SK-MEL-5 (cell line): ENCODE results near the gene PSMB2. TPM values are rescaled to one million over a fixed set of nuclear protein-coding genes. Genes with fewer than 3 reads are reported as not detected.
"Not testable (repeated sequence)": the region's sequence is repeated elsewhere in the genome, so short reads cannot be mapped to it uniquely, and the experiment has no call there.

ENCODE experiments used
- DNase-seq: peaks from one replicate; pipeline ENCODE4 v3.0.0-alpha.2; 2016; ENCODE audit warnings: low read depth, low spot score
- in situ Hi-C: cut with HindIII; loops from 2 replicates; pipeline ENCODE4 v1.10.0; 2016; ENCODE audit warnings: low sequenced_read_pairs, high pct_unique_total_duplicates, low pct_unique_long_range_greater_than_20kb
- total RNA-seq: library from RNA; depleted of rRNA; stranded (reverse); fragments of >200 nt; shearing (Covaris generic); gene quantifications from 2 replicates; pipeline ENCODE4 v1.2.3, GENCODE V29; 2014

The PSMB2 gene
- total RNA-seq, 1 experiment from 2014 or later, result 28.3 TPM

GRCh38 chr1:35585805-35586204, 55.5 kb downstream of the PSMB2 start:
- DNase-seq, in situ Hi-C loops: not testable (repeated sequence)

GRCh38 chr1:35585281-35585680, 56.0 kb downstream of the PSMB2 start:
- no peak for DNase-seq
- in situ Hi-C loops, result no loop called here

GRCh38 chr1:35581621-35582020, 59.7 kb downstream of the PSMB2 start:
- in situ Hi-C loops, DNase-seq: not testable (repeated sequence)

- in situ Hi-C loops, result no loop called here
- DNase-seq, result no peak
Measured at GRCh38 chr1:35580949-35581388, 60.4 kb downstream of the PSMB2 start.

- DNase-seq, result no peak
- in situ Hi-C loops, result no loop called here
Measured at GRCh38 chr1:35577071-35577998, 64.0 kb downstream of the PSMB2 start.

- in situ Hi-C loops, DNase-seq: not testable (repeated sequence)
Measured at GRCh38 chr1:35576766-35577070, 64.6 kb downstream of the PSMB2 start.

GRCh38 chr1:35576061-35576765, 65.1 kb downstream of the PSMB2 start:
- DNase-seq, result no peak
- in situ Hi-C loops, result no loop called here

- in situ Hi-C loops, result no loop called here
- DNase-seq, result no peak
Measured at GRCh38 chr1:35575416-35575958, 65.8 kb downstream of the PSMB2 start.

- in situ Hi-C loops, result no loop called here
- no peak for DNase-seq
Measured at GRCh38 chr1:35574655-35575415, 66.5 kb downstream of the PSMB2 start.

- DNase-seq, result no peak
- in situ Hi-C loops, result no loop called here
Measured at GRCh38 chr1:35574125-35574654, 67.1 kb downstream of the PSMB2 start.

- in situ Hi-C loops, result no loop called here
Measured at GRCh38 chr1:35573198-35574124, 67.9 kb downstream of the PSMB2 start, which contains the start of gene TFAP2E. TSS of gene TFAP2E (plus strand) at chr1:35573314. CDS start at chr1:35573578, 264 bp downstream.

GRCh38 chr1:35572296-35572695, 69.0 kb downstream of the PSMB2 start:
- no peak for DNase-seq
- in situ Hi-C loops, result no loop called here

More at GRCh38 chr1:35573198-35574124, 67.9 kb downstream of the PSMB2 start, which contains the start of gene TFAP2E:
- peak; percentile 60 for DNase-seq

GRCh38 chr1:35571263-35571662, 70.1 kb downstream of the PSMB2 start:
- DNase-seq, result no peak
- in situ Hi-C loops, result no loop called here

GRCh38 chr1:35570589-35571137, 70.7 kb downstream of the PSMB2 start:
- in situ Hi-C loops, result no loop called here
- no peak for DNase-seq

- DNase-seq, result no peak
- in situ Hi-C loops, result no loop called here
Measured at GRCh38 chr1:35569936-35570335, 71.4 kb downstream of the PSMB2 start.

- DNase-seq, result peak; percentile 75
- in situ Hi-C loops, result no loop called here
Measured at GRCh38 chr1:35568975-35569395, 72.3 kb downstream of the PSMB2 start.
